ENCODE results near the gene CCDC50.

DNA sequence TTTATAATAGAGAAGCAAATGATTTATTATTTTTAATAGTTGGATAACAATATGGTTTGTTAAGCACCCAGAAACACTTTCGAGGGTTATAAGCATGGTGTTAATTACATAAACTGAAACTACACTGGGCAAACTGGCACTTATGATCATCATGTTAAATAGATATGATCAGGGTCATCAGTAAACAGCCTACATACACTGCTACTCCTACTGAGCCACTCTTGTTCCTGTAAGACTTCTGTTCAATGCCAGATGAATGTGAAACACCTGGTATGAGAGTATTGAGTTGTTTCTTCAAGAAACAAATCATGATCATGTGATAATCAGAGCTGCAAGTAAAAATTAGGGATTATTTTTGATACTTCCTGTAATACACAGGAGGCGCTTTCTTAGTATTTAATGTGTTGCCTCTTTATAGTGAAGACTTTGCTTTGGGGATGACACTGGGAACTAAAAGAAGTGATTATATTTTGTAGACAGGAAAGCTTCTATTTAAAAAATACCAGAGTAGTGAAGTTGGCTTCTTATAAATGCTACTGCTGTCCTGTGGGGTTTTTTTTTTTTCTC is 33.4 kb downstream of the CCDC50 start:
- TF ChIP-seq POLR2AphosphoS5 (IDR thresholded peaks at IDR 0.05) (no peak), EP300 (IDR thresholded peaks at IDR 0.05) (no peak), POLR2A (IDR thresholded peaks at IDR 0.05) (no peak)
- TF ChIP-seq, protein P1, sequence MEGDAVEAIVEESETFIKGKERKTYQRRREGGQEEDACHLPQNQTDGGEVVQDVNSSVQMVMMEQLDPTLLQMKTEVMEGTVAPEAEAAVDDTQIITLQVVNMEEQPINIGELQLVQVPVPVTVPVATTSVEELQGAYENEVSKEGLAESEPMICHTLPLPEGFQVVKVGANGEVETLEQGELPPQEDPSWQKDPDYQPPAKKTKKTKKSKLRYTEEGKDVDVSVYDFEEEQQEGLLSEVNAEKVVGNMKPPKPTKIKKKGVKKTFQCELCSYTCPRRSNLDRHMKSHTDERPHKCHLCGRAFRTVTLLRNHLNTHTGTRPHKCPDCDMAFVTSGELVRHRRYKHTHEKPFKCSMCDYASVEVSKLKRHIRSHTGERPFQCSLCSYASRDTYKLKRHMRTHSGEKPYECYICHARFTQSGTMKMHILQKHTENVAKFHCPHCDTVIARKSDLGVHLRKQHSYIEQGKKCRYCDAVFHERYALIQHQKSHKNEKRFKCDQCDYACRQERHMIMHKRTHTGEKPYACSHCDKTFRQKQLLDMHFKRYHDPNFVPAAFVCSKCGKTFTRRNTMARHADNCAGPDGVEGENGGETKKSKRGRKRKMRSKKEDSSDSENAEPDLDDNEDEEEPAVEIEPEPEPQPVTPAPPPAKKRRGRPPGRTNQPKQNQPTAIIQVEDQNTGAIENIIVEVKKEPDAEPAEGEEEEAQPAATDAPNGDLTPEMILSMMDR (IDR thresholded peaks at IDR 0.05): no peak
